NCI-H1105 treated with DMSO at 0.1 percent for 48 hours (cell line): ENCODE data around the gene TUFT1.
"Not testable (repeated sequence)": the region's sequence is repeated elsewhere in the genome, so short reads cannot be mapped to it uniquely, and the experiment has no call there.

Experiments
- DNase-seq: peaks from one replicate; lab custom pipeline; 2025; lab: John Stamatoyannopoulos, UW

The TUFT1 gene

GRCh38 chr1:151581451-151581850 is 41.3 kb downstream of the TUFT1 start:
- DNase-seq: no peak

- DNase-seq: no peak
These were observed 41.8 kb downstream of the TUFT1 start for GRCh38 chr1:151581921-151582320.

DNA sequence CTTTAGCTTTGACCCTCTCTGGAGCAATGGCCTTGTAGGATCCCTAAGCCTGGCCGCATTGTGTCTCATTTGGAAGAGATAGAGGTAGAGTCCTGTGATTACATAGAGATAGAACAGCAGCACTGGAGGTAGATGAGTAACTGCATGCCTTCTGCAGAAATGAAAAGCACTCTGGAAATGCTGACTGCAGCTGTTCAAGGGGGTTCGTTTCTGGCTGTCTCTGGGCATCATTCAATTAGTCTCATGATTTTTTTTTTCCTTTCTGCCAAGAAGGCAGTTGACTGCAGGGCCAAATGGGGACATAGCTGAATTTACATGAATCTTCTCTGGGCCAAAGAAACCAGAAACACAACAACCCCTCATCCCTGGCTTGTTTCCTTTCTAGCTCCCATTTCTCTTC is 43.7 kb downstream of the TUFT1 start:
- no peak for DNase-seq

DNA sequence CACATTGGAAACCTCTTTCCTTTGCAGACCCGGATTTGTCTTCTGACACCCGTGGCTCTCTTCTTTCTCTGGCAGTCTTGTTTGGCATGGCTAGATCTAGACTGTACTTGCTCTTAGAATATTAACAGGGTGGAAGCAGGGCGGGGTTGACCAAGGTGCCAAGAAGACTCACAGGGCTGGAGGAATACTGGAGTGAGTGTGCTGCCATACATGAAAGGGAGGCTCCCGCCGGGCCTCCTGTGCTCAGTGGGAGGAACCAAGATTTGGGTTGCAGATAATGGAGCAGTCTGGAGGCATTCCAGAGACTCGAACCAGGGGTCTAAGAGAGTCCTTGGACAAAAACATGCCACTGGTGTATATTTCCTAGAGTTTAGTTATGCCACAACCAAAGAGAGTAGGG is 44.2 kb downstream of the TUFT1 start:
- DNase-seq: no peak

DNA sequence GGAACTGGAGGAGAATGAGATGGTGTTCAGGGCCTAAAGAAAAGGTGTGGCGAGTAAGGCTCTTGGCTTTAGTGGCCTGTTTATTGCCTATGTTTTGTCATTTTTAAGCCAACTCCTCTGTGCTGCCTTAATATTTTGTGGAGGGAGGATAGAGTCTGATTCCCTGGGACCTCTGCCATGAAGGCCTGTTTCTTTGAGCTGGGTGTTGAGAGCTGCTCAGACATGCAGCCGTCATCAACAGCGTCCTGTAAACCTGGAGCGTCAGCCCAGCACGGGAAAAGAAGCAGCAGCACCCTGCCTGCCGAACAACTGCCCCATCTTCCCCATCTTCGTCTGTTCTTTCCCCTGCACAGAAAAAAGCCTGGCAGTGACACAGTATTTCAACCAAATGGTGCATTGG is 44.7 kb downstream of the TUFT1 start:
- DNase-seq: no peak

GRCh38 chr1:151585622-151586021 is 45.5 kb downstream of the TUFT1 start:
- DNase-seq: no peak

GRCh38 chr1:151590961-151591360 is 50.9 kb downstream of the TUFT1 start:
- no peak for DNase-seq

GRCh38 chr1:151593730-151594129 is 53.6 kb downstream of the TUFT1 start:
- no peak for DNase-seq

DNA sequence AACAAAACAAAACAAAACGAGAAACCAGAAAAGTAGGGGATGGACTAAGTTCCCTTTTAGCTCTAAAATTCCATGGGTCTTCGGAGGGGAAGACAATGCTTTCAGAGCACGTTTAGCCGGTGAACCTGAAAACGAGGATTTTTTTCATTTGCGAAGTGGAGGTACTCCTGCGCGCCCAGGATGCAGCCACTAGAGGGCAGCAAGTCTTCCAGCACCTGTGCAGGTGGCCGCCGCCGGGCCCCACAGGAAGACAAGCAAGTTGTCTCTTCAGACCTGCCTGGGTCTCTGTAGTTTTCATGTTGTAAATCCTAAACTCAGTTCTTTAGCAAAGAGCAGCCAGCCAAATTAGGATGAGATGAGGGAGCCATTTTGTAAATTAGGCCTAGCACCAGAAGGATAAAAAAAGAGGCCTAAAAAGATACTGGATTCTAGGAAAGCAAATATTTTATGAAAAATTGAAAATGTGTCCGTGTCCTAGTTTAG is 54.1 kb downstream of the TUFT1 start:
- peak; percentile 82 for DNase-seq

- no peak for DNase-seq
These were observed 56.3 kb downstream of the TUFT1 start for GRCh38 chr1:151596166-151596953.

DNA sequence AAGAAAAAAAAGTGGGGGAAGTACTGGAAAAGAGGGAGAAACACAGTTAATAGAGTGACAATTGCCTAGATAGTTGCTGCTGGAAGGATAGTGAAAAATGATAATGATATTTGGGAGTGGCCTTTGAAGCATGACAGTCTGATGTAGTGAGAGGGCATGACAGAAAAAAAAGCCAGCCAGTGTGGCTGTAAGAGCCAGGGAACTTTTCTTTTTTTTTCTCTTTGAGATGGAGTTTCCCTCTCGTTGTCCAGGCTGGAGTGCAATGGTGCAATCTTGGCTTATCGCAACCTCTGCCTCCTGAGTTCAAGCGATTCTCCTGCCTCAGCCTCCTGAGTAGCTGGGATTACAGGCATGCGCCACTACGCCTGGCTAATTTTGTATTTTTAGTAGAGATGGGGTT is 62.4 kb downstream of the TUFT1 start:
- not testable (repeated sequence) for DNase-seq

DNA sequence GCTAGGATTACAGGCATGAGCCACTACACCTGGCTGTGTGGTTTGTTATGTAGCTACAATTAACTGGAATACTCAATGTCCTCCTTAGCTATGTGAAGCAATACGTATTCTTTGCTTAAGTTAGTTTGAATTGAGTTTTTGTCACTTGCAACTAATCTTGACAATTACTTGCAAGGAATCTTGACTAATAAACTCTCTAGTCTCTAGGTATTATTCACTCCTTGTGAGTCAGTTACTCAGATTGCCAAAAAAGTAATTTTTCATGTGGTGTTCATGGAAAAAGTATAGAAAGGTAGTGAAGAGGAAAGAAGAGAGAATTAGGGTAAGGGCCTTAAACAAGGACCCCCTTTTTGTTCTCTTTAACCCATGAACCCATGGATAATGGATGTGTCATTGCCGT is 64.2 kb downstream of the TUFT1 start:
- DNase-seq: no peak

DNA sequence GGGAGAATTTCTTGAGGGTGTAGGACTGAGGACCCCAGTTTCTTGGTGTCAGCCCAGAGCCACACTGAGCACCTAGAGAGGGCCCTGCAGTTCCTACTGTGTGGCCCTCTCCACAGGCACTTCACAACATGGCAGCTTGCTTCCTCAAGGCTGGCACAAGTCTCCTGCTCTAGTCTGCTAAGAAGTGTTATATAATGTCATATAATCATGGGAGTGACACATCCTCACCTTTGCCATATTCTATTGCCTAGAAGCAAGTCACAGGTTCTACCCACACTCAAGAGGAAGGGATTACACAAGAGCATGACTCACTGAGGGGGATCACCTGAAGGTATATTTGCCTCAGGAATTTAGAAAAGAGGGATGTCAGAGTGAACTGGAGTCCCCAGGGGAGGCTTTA is 66.3 kb downstream of the TUFT1 start:
- DNase-seq: no peak

- no peak for DNase-seq
These were observed 66.7 kb downstream of the TUFT1 start for GRCh38 chr1:151606857-151607256.

GRCh38 chr1:151610142-151610541 is 70.0 kb downstream of the TUFT1 start:
- no peak for DNase-seq

DNA sequence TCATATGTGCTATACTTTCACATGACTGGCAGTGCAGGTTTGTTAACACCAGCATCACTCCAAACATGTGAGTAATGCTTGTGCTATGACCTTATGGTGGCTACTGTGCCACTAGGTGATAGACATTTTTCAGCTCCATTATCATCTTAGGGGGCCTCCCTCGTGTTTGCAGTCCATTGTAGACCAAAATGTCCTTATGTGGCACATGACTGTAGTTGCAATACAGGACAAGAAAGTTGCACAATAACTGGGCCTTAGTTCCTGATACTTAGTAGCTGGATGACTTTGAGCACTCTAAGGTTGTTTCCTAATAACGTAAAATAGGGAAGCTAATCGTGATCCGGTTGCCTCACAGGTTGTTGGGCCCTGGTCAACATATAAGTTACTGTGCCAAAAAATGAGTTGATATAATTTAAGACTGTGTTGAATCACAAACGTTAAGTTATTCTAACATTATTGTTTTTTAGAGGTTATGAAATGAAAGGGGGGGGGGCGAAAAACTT is 71.2 kb downstream of the TUFT1 start:
- no peak for DNase-seq

- DNase-seq: peak; percentile 92
These were observed 71.9 kb downstream of the TUFT1 start, which contains the start of gene SNX27 for GRCh38 chr1:151611832-151612500. Gene SNX27 (plus strand): TSS chr1:151612050. CDS start chr1:151612202, 152 bp downstream.

GRCh38 chr1:151612501-151613281 is 72.6 kb downstream of the TUFT1 start:
- DNase-seq: peak; percentile 34

DNA sequence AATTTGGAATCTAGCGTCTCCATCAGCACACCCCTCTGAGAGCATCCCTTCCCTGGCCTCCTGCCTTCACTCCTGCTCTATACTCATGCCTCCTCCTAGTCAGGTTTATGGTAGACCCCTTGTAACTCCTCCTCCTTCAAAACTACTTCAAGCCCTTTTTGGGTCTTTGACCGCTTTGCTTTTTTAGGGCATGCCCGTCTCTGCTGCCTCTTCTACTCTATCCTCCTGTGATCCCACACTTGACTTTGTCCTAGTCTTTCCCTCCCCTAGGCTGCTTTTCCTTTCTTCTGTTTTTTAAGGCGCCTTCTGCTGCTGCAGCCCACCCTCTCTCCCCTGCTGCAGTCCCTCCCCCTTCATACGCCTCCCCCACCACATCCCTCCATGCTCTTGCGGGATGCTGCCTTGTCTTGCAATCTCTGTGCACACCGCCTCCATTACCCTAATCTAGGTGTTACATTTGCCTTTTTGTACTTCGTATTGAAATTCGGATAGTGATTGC is 73.2 kb downstream of the TUFT1 start:
- no peak for DNase-seq

DNA sequence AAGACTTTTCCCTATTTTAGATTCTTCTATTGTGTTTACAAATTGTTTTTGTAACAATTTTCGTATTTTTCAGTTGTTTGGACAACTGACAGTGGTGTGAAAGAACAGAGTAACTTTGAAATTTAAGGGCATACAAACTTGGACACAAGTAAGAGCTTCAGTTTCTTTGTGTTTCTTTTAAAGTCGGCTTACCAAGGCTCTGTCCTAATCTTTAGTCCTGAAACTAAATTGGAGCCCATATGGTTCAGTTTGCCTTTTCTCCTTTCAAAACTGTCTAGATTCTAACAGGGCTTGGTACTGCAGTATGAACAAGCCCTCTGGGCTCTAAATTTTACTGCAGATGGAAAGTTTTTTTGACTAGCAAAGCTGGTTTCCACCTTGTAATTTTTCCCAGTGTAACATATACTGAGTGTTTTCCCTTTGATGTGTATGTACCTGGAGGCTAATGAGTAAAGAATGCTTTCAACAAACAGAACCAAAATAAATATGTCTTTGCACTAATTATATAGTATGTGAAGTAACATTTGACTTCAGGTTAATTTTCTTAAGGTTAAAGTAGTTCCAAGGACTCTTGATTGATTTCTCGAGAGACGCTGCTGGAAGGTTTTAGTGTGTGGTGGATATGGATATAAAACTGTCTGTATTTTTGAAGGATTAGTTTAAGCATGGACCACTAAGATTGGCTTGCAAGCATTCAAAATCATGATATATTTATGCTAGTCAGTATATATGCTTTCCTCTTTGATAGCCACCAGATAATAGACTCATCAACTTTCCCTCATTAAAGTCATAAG is 75.8 kb downstream of the TUFT1 start:
- no peak for DNase-seq

- DNase-seq: no peak
These were observed 76.4 kb downstream of the TUFT1 start for GRCh38 chr1:151616505-151616849.
